Nephron progenitor cell (in vitro differentiated cells): ENCODE measurements around the gene UBE2F.
A peak's percentile ranks its signal among the peaks of the same experiment; 100 is the strongest.

Experiments
- DNase-seq: peaks from one replicate; pipeline ENCODE4 v3.0.0; 2021
- H3K27ac Mint-ChIP-seq: 2 replicates; pipeline ENCODE4 v1.8.0; 2021; ENCODE audit warnings: mild to moderate bottlenecking, moderate library complexity, mixed read lengths
- H3K27me3 Mint-ChIP-seq: 2 replicates; pipeline ENCODE4 v1.8.0; 2021; ENCODE audit warnings: mild to moderate bottlenecking, low read depth, mixed read lengths; ENCODE audit not compliant: poor library complexity
- H3K36me3 Mint-ChIP-seq: 2 replicates; pipeline ENCODE4 v1.8.0; 2021; ENCODE audit warnings: low read depth, mixed read lengths
- H3K4me1 Mint-ChIP-seq: 2 replicates; pipeline ENCODE4 v1.8.0; 2021; ENCODE audit warnings: mixed read lengths
- H3K4me3 Mint-ChIP-seq: 2 replicates; pipeline ENCODE4 v1.8.0; 2021; ENCODE audit warnings: mild to moderate bottlenecking, moderate library complexity, mixed read lengths
- H3K9me3 Mint-ChIP-seq: 2 replicates; pipeline ENCODE4 v1.8.0; 2021; ENCODE audit warnings: mild to moderate bottlenecking, moderate library complexity, mixed read lengths
- TF ChIP-seq, protein P1 (sequence below): fragments of 200-600 bp; sonication (generic); IDR thresholded peaks from 2 replicates; pipeline ENCODE4 v1.5.0; 2021; ENCODE audit warnings: antibody characterized with exemption

The UBE2F gene

DNA sequence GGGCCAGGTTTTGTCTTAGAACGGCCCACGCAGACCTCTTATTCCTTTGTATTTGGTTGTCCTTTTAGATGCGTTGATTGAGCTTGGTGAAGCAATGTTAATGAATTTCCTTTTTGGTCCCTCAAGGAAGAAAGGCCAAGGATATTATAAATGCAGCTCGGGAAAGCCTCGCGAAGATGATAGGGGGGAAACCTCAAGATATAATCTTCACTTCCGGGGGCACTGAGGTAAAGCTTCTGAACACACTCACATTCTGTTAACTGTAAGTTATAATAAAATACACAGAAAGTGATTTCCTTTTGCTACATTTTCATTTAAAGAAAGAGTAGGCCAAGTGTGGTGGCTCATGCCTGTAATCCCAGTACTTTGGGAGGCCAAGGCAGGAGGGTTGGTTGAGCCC, 101.1 kb downstream of the UBE2F start:
- Mint-ChIP-seq H3K27ac (no peak overlapping the region), H3K27me3 (no peaks in the 10 kb centered on the region), H3K36me3 (peaks cover 82% of the 10 kb centered on the region), H3K4me3 (no peak overlapping the region), H3K4me1 (peaks cover 16% of the 10 kb centered on the region), H3K9me3 (peaks cover 14% of the 10 kb centered on the region)
- DNase-seq, result no peak
- TF ChIP-seq, protein P1, sequence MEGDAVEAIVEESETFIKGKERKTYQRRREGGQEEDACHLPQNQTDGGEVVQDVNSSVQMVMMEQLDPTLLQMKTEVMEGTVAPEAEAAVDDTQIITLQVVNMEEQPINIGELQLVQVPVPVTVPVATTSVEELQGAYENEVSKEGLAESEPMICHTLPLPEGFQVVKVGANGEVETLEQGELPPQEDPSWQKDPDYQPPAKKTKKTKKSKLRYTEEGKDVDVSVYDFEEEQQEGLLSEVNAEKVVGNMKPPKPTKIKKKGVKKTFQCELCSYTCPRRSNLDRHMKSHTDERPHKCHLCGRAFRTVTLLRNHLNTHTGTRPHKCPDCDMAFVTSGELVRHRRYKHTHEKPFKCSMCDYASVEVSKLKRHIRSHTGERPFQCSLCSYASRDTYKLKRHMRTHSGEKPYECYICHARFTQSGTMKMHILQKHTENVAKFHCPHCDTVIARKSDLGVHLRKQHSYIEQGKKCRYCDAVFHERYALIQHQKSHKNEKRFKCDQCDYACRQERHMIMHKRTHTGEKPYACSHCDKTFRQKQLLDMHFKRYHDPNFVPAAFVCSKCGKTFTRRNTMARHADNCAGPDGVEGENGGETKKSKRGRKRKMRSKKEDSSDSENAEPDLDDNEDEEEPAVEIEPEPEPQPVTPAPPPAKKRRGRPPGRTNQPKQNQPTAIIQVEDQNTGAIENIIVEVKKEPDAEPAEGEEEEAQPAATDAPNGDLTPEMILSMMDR, result no peak

DNA sequence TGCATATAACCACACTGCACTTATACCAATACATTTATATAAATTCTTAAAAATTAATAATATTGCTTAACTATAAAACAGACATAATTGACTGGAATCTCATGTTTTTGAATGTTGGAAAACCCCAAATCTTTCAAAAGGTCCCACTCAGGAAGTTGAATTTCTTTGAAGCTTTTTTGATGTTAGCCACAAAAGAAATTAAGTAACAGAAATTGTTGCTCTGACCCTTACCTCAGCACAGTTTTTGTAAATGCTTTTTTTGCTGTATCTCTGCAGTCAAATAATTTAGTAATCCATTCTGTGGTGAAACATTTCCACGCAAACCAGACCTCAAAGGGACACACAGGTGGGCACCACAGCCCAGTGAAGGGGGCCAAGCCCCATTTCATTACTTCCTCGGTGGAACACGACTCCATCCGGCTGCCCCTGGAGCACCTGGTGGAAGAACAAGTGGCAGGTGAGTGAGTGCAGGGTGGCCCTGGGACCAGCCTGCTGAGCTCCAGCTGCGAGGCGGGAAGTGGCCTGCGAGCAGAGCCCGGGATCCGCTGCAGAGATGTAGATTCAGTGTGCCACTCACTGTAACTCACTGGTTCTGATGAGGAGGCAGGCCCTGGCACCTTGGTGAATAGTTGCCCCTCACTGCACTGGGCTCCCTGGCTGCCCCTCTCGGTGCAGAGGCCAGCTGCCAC, 102.4 kb downstream of the UBE2F start:
- Mint-ChIP-seq H3K36me3 (peaks cover 92% of the 10 kb centered on the region), H3K4me1 (peaks cover 4% of the 10 kb centered on the region), H3K27ac (no peak overlapping the region), H3K27me3 (no peaks in the 10 kb centered on the region), H3K9me3 (peaks cover 16% of the 10 kb centered on the region), H3K4me3 (no peak overlapping the region)
- TF ChIP-seq, protein P1, result no peak
- no peak for DNase-seq

DNA sequence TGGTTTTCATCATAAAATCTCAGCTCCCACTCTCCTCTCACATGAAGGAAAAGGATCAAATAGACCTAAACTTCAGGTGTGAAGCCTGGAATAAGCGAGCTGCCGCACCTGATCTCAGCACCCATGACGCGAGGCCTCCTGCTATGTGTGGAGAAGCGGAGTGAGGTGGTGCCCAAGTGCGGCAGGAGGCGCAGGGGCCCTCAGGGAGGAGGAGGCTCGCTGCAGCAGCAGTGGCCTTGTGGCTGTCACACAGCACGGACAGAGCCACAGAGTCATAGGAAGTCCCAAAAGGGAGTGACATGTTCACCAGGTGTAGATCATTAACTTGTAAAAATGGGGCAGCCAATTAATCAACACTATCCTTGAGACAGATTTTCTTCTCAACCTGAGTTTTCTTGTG, 103.1 kb downstream of the UBE2F start:
- Mint-ChIP-seq H3K4me1 (no peaks in the 10 kb centered on the region), H3K4me3 (no peak overlapping the region)

DNA sequence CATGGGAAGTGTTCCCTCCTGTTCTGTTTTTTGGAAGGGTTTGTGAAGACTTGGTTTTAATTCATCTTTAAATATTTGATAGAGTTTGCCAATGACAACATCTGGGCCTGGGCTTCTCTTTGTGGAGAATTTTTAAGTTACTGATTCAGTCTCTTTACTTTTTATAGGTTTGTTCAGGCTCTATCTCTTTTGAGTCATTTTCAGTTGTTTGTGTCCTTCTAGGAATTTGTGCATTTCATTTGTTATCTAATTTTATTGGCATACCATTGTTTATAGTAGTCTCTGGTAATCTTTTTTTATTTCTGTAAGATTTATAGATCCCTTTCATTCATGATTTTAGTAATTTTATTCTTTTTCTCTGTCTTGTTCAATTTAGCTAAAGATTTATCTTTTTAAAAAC, 108.6 kb downstream of the UBE2F start:
- H3K4me3 Mint-ChIP-seq, result no peak overlapping the region

More for the DNA sequence above, 103.1 kb downstream of the UBE2F start:
- Mint-ChIP-seq H3K9me3 (peaks cover 16% of the 10 kb centered on the region), H3K27ac (no peak overlapping the region), H3K27me3 (no peaks in the 10 kb centered on the region), H3K36me3 (peaks cover 94% of the 10 kb centered on the region)
- DNase-seq, result no peak
- TF ChIP-seq, protein P1, result no peak

DNA sequence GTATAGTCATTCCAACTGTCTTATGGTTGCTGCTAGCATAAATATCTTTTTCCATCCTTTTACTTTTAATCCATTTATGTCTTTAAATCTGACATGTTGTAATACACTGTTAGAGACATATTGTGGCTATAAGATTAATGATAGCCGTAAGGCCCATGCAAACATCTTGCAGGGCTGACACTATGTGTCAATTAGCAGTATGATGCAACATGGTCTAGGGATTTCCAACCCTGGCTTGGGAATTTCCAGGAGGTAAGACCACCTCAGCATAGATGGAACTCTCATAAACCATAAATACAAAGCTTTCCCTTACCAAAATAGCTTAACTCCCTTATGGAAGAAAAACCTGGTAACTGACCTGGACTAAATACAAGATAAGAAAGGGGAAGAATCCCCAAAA, 110.5 kb downstream of the UBE2F start:
- TF ChIP-seq, protein P1, result no peak
- H3K4me3 Mint-ChIP-seq, result no peak overlapping the region
- H3K27me3 Mint-ChIP-seq, result no peaks in the 10 kb centered on the region
- H3K36me3 Mint-ChIP-seq, result peaks cover 100% of the 10 kb centered on the region
- DNase-seq, result no peak
- H3K4me1 Mint-ChIP-seq, result peaks cover 6% of the 10 kb centered on the region
- H3K27ac Mint-ChIP-seq, result peak overlapping the region; percentile 9
- peaks cover 21% of the 10 kb centered on the region for H3K9me3 Mint-ChIP-seq

More for the DNA sequence above, 108.6 kb downstream of the UBE2F start:
- Mint-ChIP-seq H3K9me3 (peaks cover 19% of the 10 kb centered on the region), H3K27ac (no peak overlapping the region), H3K27me3 (no peaks in the 10 kb centered on the region), H3K4me1 (peaks cover 6% of the 10 kb centered on the region), H3K36me3 (peaks cover 99% of the 10 kb centered on the region)
- DNase-seq, result no peak
- TF ChIP-seq, protein P1, result no peak

DNA sequence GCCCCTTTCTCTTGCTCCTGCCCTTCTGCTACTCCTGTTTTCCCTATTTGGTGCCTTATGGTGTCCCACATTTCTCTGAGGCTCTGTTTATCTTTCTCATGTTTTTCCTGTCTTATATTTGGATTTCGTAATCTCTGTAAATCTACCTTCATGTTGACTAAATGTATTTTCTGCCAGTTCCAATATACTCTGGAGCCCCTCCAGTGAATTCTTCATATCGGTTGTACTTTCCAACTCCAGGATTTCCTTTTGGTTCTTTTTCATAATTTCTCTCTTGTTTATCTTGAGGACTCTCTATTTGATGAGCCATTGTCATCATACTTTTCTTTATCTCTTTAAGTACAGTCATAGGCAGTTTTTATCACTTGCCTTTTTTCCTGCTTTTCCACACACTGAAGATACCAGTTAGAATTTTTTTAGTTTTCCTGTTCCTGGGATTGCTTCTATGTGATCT, 113.1 kb downstream of the UBE2F start:
- Mint-ChIP-seq H3K4me3 (no peak overlapping the region), H3K4me1 (peaks cover 6% of the 10 kb centered on the region), H3K9me3 (peaks cover 14% of the 10 kb centered on the region), H3K36me3 (peaks cover 96% of the 10 kb centered on the region), H3K27ac (no peak overlapping the region), H3K27me3 (no peaks in the 10 kb centered on the region)
- DNase-seq, result no peak
- TF ChIP-seq, protein P1, result no peak
